A549 treated with AZD9567 at 1 μM for 4 hours (cell line): ENCODE results near the gene BLID. TPM values are rescaled to one million over a fixed set of nuclear protein-coding genes. Genes with fewer than 3 reads are reported as not detected.

Experiments
- total RNA-seq: library from RNA; stranded (reverse); fragments of 200-300 nt; extraction: Qiagen RNA extraction; gene quantifications from 5 replicates; pipeline ENCODE4 v1.2.3, GENCODE V29; 2022; ENCODE audit not compliant: insufficient read depth

BLID gene
- total RNA-seq: 0.09 TPM in 1 of 5 replicates, not detected in the others

GRCh38 chr11:122115524-122116379, at the start of gene BLID:
Gene BLID, minus strand, starts transcription at chr11:122116215. Its CDS starts 293 bp downstream, at chr11:122115922.

